Endodermal cell (in vitro differentiated cells): ENCODE data around the gene PTPRR. TPM values are rescaled to one million over a fixed set of nuclear protein-coding genes. Genes with fewer than 3 reads are reported as not detected.

Experiments
- DNase-seq: peaks from one replicate; pipeline ENCODE4 v3.0.0-alpha.2; 2017
- H3K27ac ChIP-seq: 2 replicates; pipeline ENCODE4 v1.5.1; 2013; ENCODE audit warnings: mild to moderate bottlenecking, low read depth, low read length, moderate library complexity
- H3K27me3 ChIP-seq: 2 replicates; pipeline ENCODE4 v1.6.1; 2013; ENCODE audit warnings: mild to moderate bottlenecking, low read length, moderate library complexity; ENCODE audit not compliant: insufficient read depth, control insufficient read depth, poor library complexity, severe bottlenecking
- H3K36me3 ChIP-seq: 2 replicates; pipeline ENCODE4 v1.7.0; 2013; ENCODE audit warnings: mild to moderate bottlenecking, low read length, moderate library complexity; ENCODE audit not compliant: control insufficient read depth, insufficient read depth
- H3K4me1 ChIP-seq: one replicate; pipeline ENCODE4 v1.7.0; 2013; ENCODE audit warnings: low read length; ENCODE audit not compliant: control insufficient read depth, insufficient read depth
- H3K4me3 ChIP-seq: 2 replicates; pipeline ENCODE4 v1.5.1; 2013; ENCODE audit warnings: mild to moderate bottlenecking, low read length, moderate library complexity
- H3K9ac ChIP-seq: 2 replicates; pipeline ENCODE4 v1.6.1; 2013; ENCODE audit warnings: mild to moderate bottlenecking, low read length, moderate library complexity; ENCODE audit not compliant: poor library complexity, severe bottlenecking; ENCODE audit errors: extremely low read depth
- H3K9me3 ChIP-seq: 2 replicates; pipeline ENCODE4 v1.6.1; 2013; ENCODE audit warnings: mild to moderate bottlenecking, low read length, moderate library complexity; ENCODE audit not compliant: control insufficient read depth
- H3K27ac Mint-ChIP-seq: 2 replicates; pipeline ENCODE4 v1.8.0; 2020; ENCODE audit warnings: mixed read lengths
- H3K27me3 Mint-ChIP-seq: 2 replicates; pipeline ENCODE4 v1.8.0; 2021; ENCODE audit warnings: mild to moderate bottlenecking, mixed read lengths; ENCODE audit not compliant: insufficient read depth
- H3K36me3 Mint-ChIP-seq: 2 replicates; pipeline ENCODE4 v1.8.0; 2020; ENCODE audit warnings: low read depth, mixed read lengths
- H3K4me1 Mint-ChIP-seq: 2 replicates; pipeline ENCODE4 v1.8.0; 2020; ENCODE audit warnings: mixed read lengths
- H3K4me3 Mint-ChIP-seq: 2 replicates; pipeline ENCODE4 v1.8.0; 2020; ENCODE audit warnings: mild to moderate bottlenecking, moderate library complexity, mixed read lengths
- H3K9me3 Mint-ChIP-seq: 2 replicates; pipeline ENCODE4 v1.8.0; 2020; ENCODE audit warnings: mild to moderate bottlenecking, mixed read lengths
- CTCF ChIP-seq: fragments of 200-600 bp; sonication (generic); conservative IDR thresholded peaks from 2 replicates; pipeline ENCODE4 v1.5.0; 2021; ENCODE audit warnings: antibody characterized with exemption, mild to moderate bottlenecking
- WGBS, 2 experiments: methylation state at CpG; one replicate each; pipeline versions ENCODE4 v1.1.5 to v1.1.7; 2013; ENCODE audit warnings: missing lambda C conversion rate in 2 of 2, mixed read lengths in 1 of 2; ENCODE audit not compliant: insufficient coverage in 1 of 2, insufficient read length in 1 of 2; 5-methylcytosine and 5-hydroxymethylcytosine counted together
- total RNA-seq, 2 donors: library from RNA; stranded (reverse); fragmentation: NEBNext Ultra II Directional in 1 of 2; extraction: Animal tissue kit (Norgen Biotek cat#: 25700) in 1 of 2; gene quantifications; 2 replicates in 1 of 2; 3 replicates in 1 of 2; pipeline ENCODE4 v1.2.1, GENCODE V29; 2021

The PTPRR gene
- total RNA-seq, 2 donors from 2014 or later = 0.27 to 0.40 TPM

DNA sequence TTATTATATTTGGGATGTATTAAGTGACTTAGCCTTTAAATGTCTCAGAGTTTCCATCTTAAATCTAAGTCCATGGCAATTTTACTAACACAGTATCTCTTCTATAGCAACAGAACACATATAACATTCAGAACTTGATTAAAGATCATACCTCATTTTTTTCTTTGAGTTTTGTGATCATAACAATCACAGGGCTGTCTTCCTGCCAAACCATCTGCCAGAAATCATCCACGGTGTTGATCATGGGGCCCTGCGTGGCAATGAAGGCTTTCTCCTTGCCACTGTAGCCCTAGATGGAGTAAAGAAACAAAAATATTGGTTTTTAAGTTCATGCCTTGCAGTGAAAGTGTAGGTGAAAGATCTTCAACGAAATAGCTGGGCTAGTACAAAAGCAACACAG lies 236.6 kb downstream of the PTPRR start:
- Histone ChIP-seq H3K27me3 (no peaks in the 10 kb centered on the region), H3K9ac (no peak overlapping the region), H3K9me3 (no peaks in the 10 kb centered on the region), H3K36me3 (no peaks in the 10 kb centered on the region), H3K4me3 (no peak overlapping the region), H3K4me1 (no peaks in the 10 kb centered on the region), H3K27ac (no peak overlapping the region)
- Mint-ChIP-seq H3K36me3 (no peaks in the 10 kb centered on the region), H3K4me3 (no peak overlapping the region), H3K27ac (no peak overlapping the region), H3K9me3 (no peaks in the 10 kb centered on the region), H3K4me1 (peaks cover 4% of the 10 kb centered on the region), H3K27me3 (no peaks in the 10 kb centered on the region)
- no peak for DNase-seq
- 91 to 92% methylated on average over 2 to 3 of the region's 3 CpGs for WGBS, 2 experiments
- TF ChIP-seq CTCF = no peak

GRCh38 chr12:70671698-70672097 lies 248.8 kb downstream of the PTPRR start:
- Mint-ChIP-seq H3K4me3 (no peak overlapping the region), H3K27ac (no peak overlapping the region), H3K9me3 (no peaks in the 10 kb centered on the region), H3K27me3 (no peaks in the 10 kb centered on the region), H3K36me3 (no peaks in the 10 kb centered on the region), H3K4me1 (no peaks in the 10 kb centered on the region)
- no peaks in the 10 kb centered on the region for H3K27me3 ChIP-seq
- DNase-seq = no peak
- H3K9ac ChIP-seq = no peak overlapping the region
- no peak overlapping the region for H3K27ac ChIP-seq
- no peaks in the 10 kb centered on the region for H3K36me3 ChIP-seq
- H3K4me3 ChIP-seq = no peak overlapping the region
- WGBS, 2 experiments = 91 to 100% methylated on average over 4 to 5 of the region's 5 CpGs
- no peaks in the 10 kb centered on the region for H3K4me1 ChIP-seq
- H3K9me3 ChIP-seq = no peaks in the 10 kb centered on the region
- no peak for TF ChIP-seq CTCF

DNA sequence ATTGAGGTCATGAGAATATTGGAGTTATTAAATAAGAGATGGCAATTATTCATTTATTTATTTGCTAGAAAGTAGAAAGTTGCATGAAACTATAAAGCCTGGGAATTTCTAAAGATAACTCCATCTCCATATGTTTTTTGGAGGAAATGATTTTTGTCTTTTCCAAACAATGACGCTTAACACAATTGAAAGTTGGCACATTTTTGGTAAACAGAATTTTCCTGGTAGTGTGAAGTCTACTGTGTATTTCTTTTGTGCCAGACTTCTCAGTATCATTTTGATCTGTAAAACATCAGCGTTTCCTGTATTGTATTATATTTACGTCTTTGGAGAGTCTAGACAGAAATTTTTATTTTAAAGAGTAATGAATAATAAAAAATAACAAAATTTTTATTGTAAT lies 249.6 kb downstream of the PTPRR start:
- Histone ChIP-seq H3K9me3 (no peaks in the 10 kb centered on the region), H3K4me1 (no peaks in the 10 kb centered on the region), H3K4me3 (no peak overlapping the region), H3K27me3 (no peaks in the 10 kb centered on the region), H3K36me3 (no peaks in the 10 kb centered on the region), H3K9ac (no peak overlapping the region), H3K27ac (no peak overlapping the region)
- H3K9me3 Mint-ChIP-seq = no peaks in the 10 kb centered on the region
- H3K4me3 Mint-ChIP-seq = no peak overlapping the region
- H3K27ac Mint-ChIP-seq = no peak overlapping the region
- 100% methylated on average over 2 of the region's 3 CpGs; no CpG with 5 or more reads in 1 of the 2 experiments for WGBS, 2 experiments
- DNase-seq = no peak
- TF ChIP-seq CTCF = no peak
- H3K27me3 Mint-ChIP-seq = no peaks in the 10 kb centered on the region
- H3K4me1 Mint-ChIP-seq = no peaks in the 10 kb centered on the region
- H3K36me3 Mint-ChIP-seq = no peaks in the 10 kb centered on the region
